IMR-90 (cell line): ENCODE data around the gene MTA3.

Experiments
- BHLHE40 ChIP-seq: fragments of 150-350 bp; IDR thresholded peaks from 2 replicates; pipeline ENCODE4 v1.6.1; 2016; ENCODE audit warnings: mild to moderate bottlenecking, low read depth, low read length
- CEBPB ChIP-seq: IDR thresholded peaks from 2 replicates; pipeline ENCODE4 v1.6.1; 2012; ENCODE audit warnings: low read depth, low read length, improper control_type of control experiment
- CHD1 ChIP-seq: IDR thresholded peaks from 2 replicates; pipeline ENCODE4 v1.6.1; 2012; ENCODE audit warnings: low read depth, low read length, improper control_type of control experiment
- FOS ChIP-seq: fragments of 150-350 bp; IDR thresholded peaks from 2 replicates; pipeline ENCODE4 v1.6.1; 2016; ENCODE audit warnings: low read depth, low read length
- MAZ ChIP-seq: IDR thresholded peaks from 2 replicates; pipeline ENCODE4 v1.6.1; 2012; ENCODE audit warnings: low read depth, mild to moderate bottlenecking, low read length, improper control_type of control experiment, moderate library complexity, borderline replicate concordance
- MXI1 ChIP-seq: IDR thresholded peaks from 2 replicates; pipeline ENCODE4 v1.6.1; 2012; ENCODE audit warnings: low read depth, mild to moderate bottlenecking, low read length, moderate library complexity, borderline replicate concordance
- POLR2A ChIP-seq: IDR thresholded peaks from 2 replicates; pipeline ENCODE4 v1.6.1; 2012; ENCODE audit warnings: mild to moderate bottlenecking, low read depth, low read length
- RAD21 ChIP-seq: IDR thresholded peaks from 2 replicates; pipeline ENCODE4 v1.6.1; 2012; ENCODE audit warnings: low read length, improper control_type of control experiment
- RCOR1 ChIP-seq: IDR thresholded peaks from 2 replicates; pipeline ENCODE4 v1.6.1; 2012; ENCODE audit warnings: mild to moderate bottlenecking, low read length, improper control_type of control experiment; ENCODE audit not compliant: insufficient replicate concordance
- RFX5 ChIP-seq: IDR thresholded peaks from 2 replicates; pipeline ENCODE4 v1.8.0; 2012; ENCODE audit warnings: low read depth, mild to moderate bottlenecking, low read length, moderate library complexity
- SMC3 ChIP-seq: fragments of 150-350 bp; IDR thresholded peaks from 2 replicates; pipeline ENCODE4 v1.6.1; 2016; ENCODE audit warnings: low read depth, mild to moderate bottlenecking, antibody characterized with exemption, low read length, moderate library complexity
- TF ChIP-seq, protein P1 (sequence below): conservative IDR thresholded peaks from 2 replicates; pipeline ENCODE4 v1.5.1; 2012; ENCODE audit warnings: mild to moderate bottlenecking, low read depth, low read length, improper control_type of control experiment

DNA sequence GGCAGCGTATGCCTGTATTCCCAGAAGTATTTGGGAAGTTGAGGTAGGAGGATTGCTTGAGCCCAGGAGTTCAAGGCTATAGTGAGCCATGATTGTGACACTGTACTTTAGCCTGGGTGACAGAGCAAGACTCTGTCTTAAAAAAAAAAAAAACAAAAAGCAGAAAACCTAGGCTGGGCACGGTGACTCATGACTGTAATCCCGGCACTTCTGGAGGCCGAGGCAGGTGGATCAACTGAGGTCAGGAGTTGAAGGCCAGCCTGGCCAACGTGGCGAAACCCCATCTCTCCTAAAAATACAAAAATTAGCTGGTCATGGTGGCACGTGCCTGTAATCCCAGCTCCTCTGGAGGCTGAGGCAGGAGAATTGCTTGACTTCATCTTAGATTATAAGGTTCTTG is 46.4 kb downstream of the MTA3 start:
- TF ChIP-seq, protein P1, sequence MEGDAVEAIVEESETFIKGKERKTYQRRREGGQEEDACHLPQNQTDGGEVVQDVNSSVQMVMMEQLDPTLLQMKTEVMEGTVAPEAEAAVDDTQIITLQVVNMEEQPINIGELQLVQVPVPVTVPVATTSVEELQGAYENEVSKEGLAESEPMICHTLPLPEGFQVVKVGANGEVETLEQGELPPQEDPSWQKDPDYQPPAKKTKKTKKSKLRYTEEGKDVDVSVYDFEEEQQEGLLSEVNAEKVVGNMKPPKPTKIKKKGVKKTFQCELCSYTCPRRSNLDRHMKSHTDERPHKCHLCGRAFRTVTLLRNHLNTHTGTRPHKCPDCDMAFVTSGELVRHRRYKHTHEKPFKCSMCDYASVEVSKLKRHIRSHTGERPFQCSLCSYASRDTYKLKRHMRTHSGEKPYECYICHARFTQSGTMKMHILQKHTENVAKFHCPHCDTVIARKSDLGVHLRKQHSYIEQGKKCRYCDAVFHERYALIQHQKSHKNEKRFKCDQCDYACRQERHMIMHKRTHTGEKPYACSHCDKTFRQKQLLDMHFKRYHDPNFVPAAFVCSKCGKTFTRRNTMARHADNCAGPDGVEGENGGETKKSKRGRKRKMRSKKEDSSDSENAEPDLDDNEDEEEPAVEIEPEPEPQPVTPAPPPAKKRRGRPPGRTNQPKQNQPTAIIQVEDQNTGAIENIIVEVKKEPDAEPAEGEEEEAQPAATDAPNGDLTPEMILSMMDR, result no peak
- TF ChIP-seq MXI1, result no peak
- TF ChIP-seq POLR2A, result no peak
- no peak for TF ChIP-seq MAZ
- no peak for TF ChIP-seq CEBPB
- TF ChIP-seq SMC3, result no peak
- no peak for TF ChIP-seq RCOR1
- TF ChIP-seq FOS, result no peak
- no peak for TF ChIP-seq BHLHE40
- no peak for TF ChIP-seq RFX5
- TF ChIP-seq CHD1, result no peak
- TF ChIP-seq RAD21, result no peak
